OCI-LY1 (cell line): Measurements from ENCODE around the gene ANO8.
"Not testable (repeated sequence)": the region's sequence is repeated elsewhere in the genome, so short reads cannot be mapped to it uniquely, and the experiment has no call there.

Experiments used
- H2AFZ ChIP-seq: fragments of 200-600 bp; sonication (generic), shearing (Covaris generic); 2 replicates; pipeline ENCODE4 v1.6.0; 2014; ENCODE audit warnings: antibody characterized with exemption, mild to moderate bottlenecking, low read length
- H3F3A ChIP-seq: fragments of 200-600 bp; sonication (generic), shearing (Covaris generic); 2 replicates; pipeline ENCODE4 v1.6.0; 2014; ENCODE audit warnings: mild to moderate bottlenecking, antibody characterized with exemption, low read length, moderate library complexity; ENCODE audit not compliant: insufficient read depth
- H3K27ac ChIP-seq: fragments of 200-600 bp; sonication (generic); 2 replicates; pipeline ENCODE4 v1.5.1; 2014; ENCODE audit warnings: low read length, mixed run types, mild to moderate bottlenecking, low read depth; ENCODE audit not compliant: poor library complexity, severe bottlenecking
- H3K27me3 ChIP-seq: fragments of 200-600 bp; sonication (generic); 2 replicates; pipeline ENCODE4 v1.6.0; 2014; ENCODE audit warnings: antibody characterized with exemption, mild to moderate bottlenecking, low read length, moderate library complexity; ENCODE audit not compliant: insufficient read depth
- H3K36me3 ChIP-seq: fragments of 200-600 bp; sonication (generic); 2 replicates; pipeline ENCODE4 v1.6.1; 2014; ENCODE audit warnings: mild to moderate bottlenecking, antibody characterized with exemption, low read length, moderate library complexity, mixed read lengths; ENCODE audit not compliant: insufficient read depth
- H3K4me1 ChIP-seq: fragments of 200-600 bp; sonication (generic); 2 replicates; pipeline ENCODE4 v1.5.1; 2014; ENCODE audit warnings: mild to moderate bottlenecking, low read length, moderate library complexity; ENCODE audit not compliant: insufficient read depth, severe bottlenecking
- H3K4me2 ChIP-seq: fragments of 200-600 bp; sonication (generic), shearing (Covaris generic); 2 replicates; pipeline ENCODE4 v1.6.1; 2014; ENCODE audit warnings: low read length
- H3K4me3 ChIP-seq: fragments of 200-600 bp; sonication (generic); 2 replicates; pipeline ENCODE4 v1.5.1; 2014; ENCODE audit warnings: low read length, low read depth, mild to moderate bottlenecking, mixed read lengths; ENCODE audit not compliant: poor library complexity, severe bottlenecking
- H3K79me2 ChIP-seq: fragments of 200-600 bp; shearing (Covaris generic); 2 replicates; pipeline ENCODE4 v1.6.1; 2016; ENCODE audit warnings: mixed run types, low read length, mixed read lengths; ENCODE audit not compliant: insufficient read depth
- H3K9ac ChIP-seq: fragments of 200-600 bp; sonication (generic), shearing (Covaris generic); 2 replicates; pipeline ENCODE4 v1.6.1; 2014; ENCODE audit warnings: mild to moderate bottlenecking, low read length, mixed read lengths
- H3K9me2 ChIP-seq: fragments of 200-600 bp; sonication (generic), shearing (Covaris generic); 2 replicates; pipeline ENCODE4 v1.6.1; 2014; ENCODE audit warnings: low read depth, mild to moderate bottlenecking, low read length, mixed read lengths
- H3K9me3 ChIP-seq: fragments of 200-600 bp; shearing (Covaris generic); 2 replicates; pipeline ENCODE4 v1.6.1; 2014; ENCODE audit warnings: low read length, mixed read lengths
- H4K20me1 ChIP-seq: fragments of 200-600 bp; sonication (generic), shearing (Covaris generic); 2 replicates; pipeline ENCODE4 v1.6.0; 2016; ENCODE audit warnings: mild to moderate bottlenecking, low read length; ENCODE audit not compliant: insufficient read depth
- EZH2 ChIP-seq: fragments of 200-600 bp; sonication (generic), shearing (Covaris generic); IDR thresholded peaks from 2 replicates; pipeline ENCODE4 v1.8.0; 2017; ENCODE audit warnings: borderline replicate concordance, mixed run types, mild to moderate bottlenecking, antibody characterized with exemption, low read length, moderate library complexity, mixed read lengths
- TF ChIP-seq, protein P1 (sequence below): fragments of 200-600 bp; sonication (generic), shearing (Covaris generic); IDR thresholded peaks from 2 replicates; pipeline ENCODE4 v1.5.1; 2017; ENCODE audit warnings: mild to moderate bottlenecking, antibody characterized with exemption, low read length, moderate library complexity, mixed read lengths

ANO8 gene

DNA sequence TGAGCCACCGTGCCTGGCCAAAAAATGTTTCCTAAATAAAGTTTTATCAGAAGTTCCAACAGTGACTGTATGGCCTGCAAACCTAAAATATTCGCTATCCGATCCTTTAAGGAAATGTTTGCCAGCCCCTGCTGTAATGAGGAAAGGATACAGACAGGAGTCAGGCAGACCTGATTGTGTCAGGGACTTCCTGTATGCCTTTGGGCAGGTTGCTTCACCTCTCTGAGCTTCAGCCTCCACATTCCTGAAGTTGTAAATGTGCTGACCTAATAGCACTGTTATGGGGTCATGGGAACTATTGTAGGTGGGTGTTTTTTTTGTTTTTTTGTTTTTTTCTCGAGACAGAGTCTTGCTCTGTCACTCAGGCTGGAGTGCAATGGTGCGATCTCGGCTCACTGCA, 37.7 kb downstream of the ANO8 start:
- H3F3A ChIP-seq: no peaks in the 10 kb centered on the region
- TF ChIP-seq, protein P1, sequence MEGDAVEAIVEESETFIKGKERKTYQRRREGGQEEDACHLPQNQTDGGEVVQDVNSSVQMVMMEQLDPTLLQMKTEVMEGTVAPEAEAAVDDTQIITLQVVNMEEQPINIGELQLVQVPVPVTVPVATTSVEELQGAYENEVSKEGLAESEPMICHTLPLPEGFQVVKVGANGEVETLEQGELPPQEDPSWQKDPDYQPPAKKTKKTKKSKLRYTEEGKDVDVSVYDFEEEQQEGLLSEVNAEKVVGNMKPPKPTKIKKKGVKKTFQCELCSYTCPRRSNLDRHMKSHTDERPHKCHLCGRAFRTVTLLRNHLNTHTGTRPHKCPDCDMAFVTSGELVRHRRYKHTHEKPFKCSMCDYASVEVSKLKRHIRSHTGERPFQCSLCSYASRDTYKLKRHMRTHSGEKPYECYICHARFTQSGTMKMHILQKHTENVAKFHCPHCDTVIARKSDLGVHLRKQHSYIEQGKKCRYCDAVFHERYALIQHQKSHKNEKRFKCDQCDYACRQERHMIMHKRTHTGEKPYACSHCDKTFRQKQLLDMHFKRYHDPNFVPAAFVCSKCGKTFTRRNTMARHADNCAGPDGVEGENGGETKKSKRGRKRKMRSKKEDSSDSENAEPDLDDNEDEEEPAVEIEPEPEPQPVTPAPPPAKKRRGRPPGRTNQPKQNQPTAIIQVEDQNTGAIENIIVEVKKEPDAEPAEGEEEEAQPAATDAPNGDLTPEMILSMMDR: no peak
- no peak for TF ChIP-seq EZH2

DNA sequence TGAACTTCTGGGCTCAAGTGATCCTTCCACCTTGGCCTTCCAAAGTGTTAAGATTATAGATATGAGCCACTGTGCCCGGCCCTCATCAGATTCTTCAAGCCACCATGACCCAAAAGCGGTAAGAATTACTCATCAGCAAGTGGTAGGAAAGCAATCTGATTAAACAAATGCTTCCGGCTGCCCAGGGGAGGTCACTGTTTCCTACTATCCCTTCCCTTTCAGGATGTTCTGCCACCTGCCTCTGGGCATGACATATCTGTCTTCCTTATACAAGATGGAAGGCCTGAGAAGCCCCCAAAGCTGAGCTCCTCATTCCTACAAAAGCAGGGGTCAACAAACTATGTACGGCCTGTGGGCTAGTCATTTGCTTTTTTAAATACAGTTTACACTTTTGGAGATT, 38.4 kb downstream of the ANO8 start:
- H3K4me2 ChIP-seq: no peak overlapping the region
- H3K27me3 ChIP-seq: no peaks in the 10 kb centered on the region
- no peak overlapping the region for H3K4me3 ChIP-seq
- no peaks in the 10 kb centered on the region for H3K9me2 ChIP-seq
- H3K4me1 ChIP-seq: peaks cover 24% of the 10 kb centered on the region
- H3K27ac ChIP-seq: no peak overlapping the region
- H3F3A ChIP-seq: no peaks in the 10 kb centered on the region
- H3K36me3 ChIP-seq: peaks cover 42% of the 10 kb centered on the region
- H3K79me2 ChIP-seq: no peaks in the 10 kb centered on the region
- H3K9me3 ChIP-seq: no peaks in the 10 kb centered on the region
- no peak overlapping the region for H3K9ac ChIP-seq
- TF ChIP-seq, protein P1: no peak
- TF ChIP-seq EZH2: no peak
- H2AFZ ChIP-seq: no peak overlapping the region
- no peaks in the 10 kb centered on the region for H4K20me1 ChIP-seq

More for the DNA sequence above, 37.7 kb downstream of the ANO8 start:
- Histone ChIP-seq H3K4me2 (no peak overlapping the region), H3K27ac (no peak overlapping the region), H3K4me1 (peaks cover 21% of the 10 kb centered on the region), H3K9me2 (no peaks in the 10 kb centered on the region), H3K36me3 (peaks cover 43% of the 10 kb centered on the region), H4K20me1 (no peaks in the 10 kb centered on the region), H3K9me3 (no peaks in the 10 kb centered on the region), H3K79me2 (no peaks in the 10 kb centered on the region), H3K27me3 (no peaks in the 10 kb centered on the region), H3K9ac (no peak overlapping the region), H2AFZ (no peak overlapping the region), H3K4me3 (no peak overlapping the region)

DNA sequence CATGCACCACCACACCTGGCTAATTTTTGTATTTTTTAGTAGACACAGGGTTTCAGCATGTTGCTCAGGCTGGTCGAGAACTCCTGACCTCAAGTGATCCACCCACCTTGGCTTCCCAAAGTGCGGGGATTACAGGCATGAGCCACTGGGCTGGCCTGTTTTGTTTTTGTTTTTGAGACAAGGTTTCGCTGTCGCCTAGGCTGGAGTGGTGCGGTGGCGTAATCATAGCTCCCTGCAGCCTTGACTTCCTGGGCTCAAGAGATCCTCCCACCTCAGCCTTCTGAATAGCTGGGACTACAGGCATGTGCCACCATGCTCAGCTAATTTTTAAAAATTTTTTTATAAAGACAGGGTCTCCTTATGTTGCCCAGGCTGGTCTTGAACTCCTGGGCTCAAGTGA, 39.1 kb downstream of the ANO8 start:
- not testable (repeated sequence) for H3K27me3 ChIP-seq, H3K9ac ChIP-seq, H2AFZ ChIP-seq, H3F3A ChIP-seq, H3K4me2 ChIP-seq, H3K4me3 ChIP-seq, H3K9me3 ChIP-seq, H4K20me1 ChIP-seq, H3K9me2 ChIP-seq, H3K79me2 ChIP-seq, H3K27ac ChIP-seq
- H3K36me3 ChIP-seq: peaks cover 35% of the 10 kb centered on the region
- H3K4me1 ChIP-seq: peaks cover 24% of the 10 kb centered on the region

DNA sequence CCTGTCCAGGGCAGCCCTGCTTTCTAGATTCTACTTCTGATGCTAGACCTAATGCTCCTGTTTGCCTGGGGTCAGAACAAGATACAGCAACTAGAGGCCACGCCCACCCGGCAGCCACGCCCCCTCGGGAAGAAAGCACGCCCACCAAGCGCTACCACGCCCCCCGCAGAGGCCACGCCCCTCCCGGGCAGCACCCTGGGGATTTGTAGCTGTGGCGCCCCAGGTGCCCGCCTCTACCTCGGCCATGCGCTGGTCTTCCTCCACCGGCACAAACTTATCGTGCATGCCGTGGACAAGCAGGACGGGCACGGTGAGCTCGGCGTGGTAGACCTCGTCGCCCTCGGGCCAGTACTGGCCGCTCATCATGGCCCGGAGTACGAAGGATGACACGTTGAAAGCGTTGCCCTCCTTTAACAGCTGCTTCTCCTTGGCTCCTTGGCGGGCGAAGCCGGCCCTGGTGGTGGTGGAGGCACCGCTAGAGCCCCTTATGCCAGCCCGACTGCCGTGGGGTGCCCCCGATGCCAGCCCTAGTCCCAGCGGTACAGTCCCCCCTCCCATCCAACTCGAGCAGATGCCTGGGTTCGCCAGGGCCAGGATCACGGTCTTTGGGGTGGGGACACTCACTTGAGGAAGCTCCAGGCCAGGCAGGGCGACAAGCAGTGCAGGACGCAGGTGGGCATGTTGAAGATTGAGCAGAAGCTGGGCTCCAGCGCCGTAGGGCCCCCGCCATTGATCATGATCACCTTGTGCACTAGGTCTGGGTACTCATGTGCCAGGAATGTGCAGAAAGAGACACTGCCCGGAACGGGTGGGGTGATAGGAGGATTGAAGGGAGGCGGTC, 40.4 kb downstream of the ANO8 start:
- no peaks in the 10 kb centered on the region for H3K9me3 ChIP-seq
- no peaks in the 10 kb centered on the region for H3K9me2 ChIP-seq
- H3K4me2 ChIP-seq: peak overlapping the region; percentile 57
- peaks cover 35% of the 10 kb centered on the region for H3K36me3 ChIP-seq
- no peak overlapping the region for H3K9ac ChIP-seq
- no peaks in the 10 kb centered on the region for H3K27me3 ChIP-seq
- no peaks in the 10 kb centered on the region for H4K20me1 ChIP-seq
- no peaks in the 10 kb centered on the region for H3K79me2 ChIP-seq
- no peak overlapping the region for H2AFZ ChIP-seq
- TF ChIP-seq EZH2: no peak
- TF ChIP-seq, protein P1: no peak
- peaks cover 24% of the 10 kb centered on the region for H3K4me1 ChIP-seq
- peaks cover 3% of the 10 kb centered on the region; the same call in 1 of the 2 replicates for H3F3A ChIP-seq
- H3K27ac ChIP-seq: no peak overlapping the region
- peak overlapping the region; percentile 74 for H3K4me3 ChIP-seq
